ENCODE data around the gene DOC2B. TPM values are rescaled to one million over a fixed set of nuclear protein-coding genes. Genes with fewer than 3 reads are reported as not detected.

DOC2B gene
- total RNA-seq, 1 experiment from 2014 or later: 15.2 TPM

GRCh38 chr17:226108-227077 lies 44.9 kb upstream of the DOC2B start (continued):
- no peak for TF ChIP-seq ELF1 (IDR thresholded peaks at IDR 0.05; ENCODE audit: borderline replicate concordance, low read depth)
- no peak for TF ChIP-seq EGR1 (IDR thresholded peaks at IDR 0.05; ENCODE audit: low read depth)
- TF ChIP-seq JUND (IDR thresholded peaks at IDR 0.05): no peak
- no peak for TF ChIP-seq CEBPB (IDR thresholded peaks at IDR 0.05; ENCODE audit: low read depth)
- no peak for TF ChIP-seq REST (IDR thresholded peaks at IDR 0.05; ENCODE audit: low read depth)
- no peak for TF ChIP-seq CBX3 (IDR thresholded peaks at IDR 0.05; ENCODE audit: low read depth)
- no peak for TF ChIP-seq TCF7L2 (IDR thresholded peaks at IDR 0.05; ENCODE audit: borderline replicate concordance, extremely low read depth, insufficient read depth, insufficient read length)
- TF ChIP-seq SP1 (IDR thresholded peaks at IDR 0.05; ENCODE audit: low read depth): no peak
- TF ChIP-seq ZFX (IDR thresholded peaks at IDR 0.05): no peak
- no peak for TF ChIP-seq POLR2A (IDR thresholded peaks at IDR 0.05; ENCODE audit: borderline replicate concordance, extremely low read depth, insufficient read depth, insufficient read length)
- no peak for TF ChIP-seq FOSL1 (IDR thresholded peaks at IDR 0.05; ENCODE audit: low read depth)
- TF ChIP-seq YY1 (IDR thresholded peaks at IDR 0.05; ENCODE audit: extremely low read depth, insufficient replicate concordance, low read depth, low read length): no peak
- TF ChIP-seq RAD21 (IDR thresholded peaks at IDR 0.05; ENCODE audit: low read depth): no peak

All from HCT116 (cell line).